ENCODE measurements around the gene CEP104. TPM values are rescaled to one million over a fixed set of nuclear protein-coding genes. Genes with fewer than 3 reads are reported as not detected.
A peak's percentile ranks its signal among the peaks of the same experiment; 100 is the strongest.

CEP104 gene
- total RNA-seq, 6 experiments from 2014 or later = 16.7 to 36.4 (median 26.6) TPM

GRCh38 chr1:3796215-3797061 lies 60.6 kb downstream of the CEP104 start, which contains the start of gene LRRC47:
Gene LRRC47 (minus strand): TSS chr1:3796498. CDS start chr1:3796476, 22 bp downstream.
- intact Hi-C loops (cut with DNase I) = no loop called here
- Histone ChIP-seq H3K27me3 (no peaks in the 10 kb centered on the region), H3K9me3 (no peaks in the 10 kb centered on the region), H3K27ac (peak within 1 kb of the TSS; percentile 22 to 63 (median 23)), H3K36me3 (peaks cover 0 to 3% (median 0%) of the 10 kb centered on the region in 4 donors), H3K4me1 (peaks cover 0 to 25% (median 8%) of the 10 kb centered on the region in 4 donors), H3K4me3 (peak within 1 kb of the TSS; percentile 86 to 99 (median 94))
- peak; percentile 95 to 96 (median 96) for DNase-seq
- peak; percentile 100 for ATAC-seq
- TF ChIP-seq POLR2A (IDR thresholded peaks at IDR 0.05) (peak; percentile 76), CTCF (IDR thresholded peaks at IDR 0.05) (no peak)
- 3% methylated on average over 35 of the region's 60 CpGs for WGBS (ENCODE audit: insufficient coverage, low coverage, low lambda C conversion rate, missing lambda C conversion rate)

- intact Hi-C loops (cut with DNase I) = no loop called here
- Histone ChIP-seq H3K27ac (peak overlapping the region in 2 of 3 donors; percentile 23 to 63), H3K4me3 (peak overlapping the region; percentile 86 to 99 (median 94)), H3K36me3 (peaks cover 0 to 3% (median 0%) of the 10 kb centered on the region in 4 donors), H3K9me3 (no peaks in the 10 kb centered on the region), H3K27me3 (no peaks in the 10 kb centered on the region), H3K4me1 (peaks cover 0 to 25% (median 8%) of the 10 kb centered on the region in 4 donors)
- ATAC-seq = peak in 1 of 4 donors; percentile 7
- no peak for TF ChIP-seq CTCF (IDR thresholded peaks at IDR 0.05)
- TF ChIP-seq POLR2A (IDR thresholded peaks at IDR 0.05) = no peak
- DNase-seq = peak in 1 of 3 donors; percentile 54
- WGBS (ENCODE audit: insufficient coverage, low coverage, low lambda C conversion rate, missing lambda C conversion rate) = 10% methylated on average over 4 of the region's 53 CpGs
Observed at GRCh38 chr1:3795453-3796214, 61.4 kb downstream of the CEP104 start.

GRCh38 chr1:3790952-3791351 lies 66.1 kb downstream of the CEP104 start:
- no peak for ATAC-seq
- WGBS (ENCODE audit: insufficient coverage, low coverage, low lambda C conversion rate, missing lambda C conversion rate) = no CpG with 5 or more reads among the region's 18 CpGs
- H3K4me3 ChIP-seq = no peak overlapping the region
- peaks cover 0 to 14% (median 6%) of the 10 kb centered on the region in 4 donors for H3K36me3 ChIP-seq
- TF ChIP-seq POLR2A (IDR thresholded peaks at IDR 0.05) (no peak), CTCF (IDR thresholded peaks at IDR 0.05) (no peak)
- DNase-seq = peak in 1 of 3 donors; percentile 27
- H3K27me3 ChIP-seq = no peaks in the 10 kb centered on the region
- no peak overlapping the region for H3K27ac ChIP-seq
- intact Hi-C loops (cut with DNase I) = no loop called here
- H3K4me1 ChIP-seq = peaks cover 0 to 26% (median 8%) of the 10 kb centered on the region in 4 donors
- H3K9me3 ChIP-seq = no peaks in the 10 kb centered on the region

GRCh38 chr1:3790500-3790923 lies 66.5 kb downstream of the CEP104 start:
- peaks cover 0 to 30% (median 8%) of the 10 kb centered on the region in 4 donors for H3K4me1 ChIP-seq
- intact Hi-C loops (cut with DNase I) = no loop called here
- peak in 1 of 3 donors; percentile 48 for DNase-seq
- no peaks in the 10 kb centered on the region for H3K9me3 ChIP-seq
- H3K36me3 ChIP-seq = peaks cover 0 to 15% (median 7%) of the 10 kb centered on the region in 4 donors
- ATAC-seq = no peak
- H3K27me3 ChIP-seq = no peaks in the 10 kb centered on the region
- WGBS (ENCODE audit: insufficient coverage, low coverage, low lambda C conversion rate, missing lambda C conversion rate) = no CpG with 5 or more reads among the region's 12 CpGs
- H3K4me3 ChIP-seq = no peak overlapping the region
- H3K27ac ChIP-seq = no peak overlapping the region
- TF ChIP-seq POLR2A (IDR thresholded peaks at IDR 0.05) = no peak
- no peak for TF ChIP-seq CTCF (IDR thresholded peaks at IDR 0.05)
